ENCODE results near the gene TSPAN9.

TSPAN9 gene

GRCh38 chr12:3295225-3295624, 218.0 kb downstream of the TSPAN9 start:
- Histone ChIP-seq H3K27ac (ENCODE audit: low read depth, low read length) (no peak overlapping the region), H3K27me3 (ENCODE audit: low read length) (no peaks in the 10 kb centered on the region), H4K20me1 (ENCODE audit: low read depth, low read length) (no peaks in the 10 kb centered on the region), H3K79me2 (ENCODE audit: insufficient read depth, low read length) (no peaks in the 10 kb centered on the region), H3K9me2 (replicated peaks; ENCODE audit: insufficient read depth, low read length) (no peaks in the 10 kb centered on the region), H3K9me3 (ENCODE audit: insufficient read depth, low read length) (no peaks in the 10 kb centered on the region), H3K4me2 (ENCODE audit: low read depth, low read length, poor library complexity, severe bottlenecking) (no peak overlapping the region), H3K4me3 (ENCODE audit: insufficient read depth, low read length, poor library complexity, severe bottlenecking) (no peak overlapping the region), H3F3A (ENCODE audit: insufficient read depth) (no peaks in the 10 kb centered on the region), H2AFZ (ENCODE audit: low read depth, low read length, severe bottlenecking) (no peak overlapping the region), H3K36me3 (ENCODE audit: low read length) (no peaks in the 10 kb centered on the region), H3K9ac (ENCODE audit: low read length) (no peak overlapping the region)
- no peak for TF ChIP-seq CTCF (IDR thresholded peaks at IDR 0.05; ENCODE audit: insufficient read depth, low read length, poor library complexity, severe bottlenecking)
- no peak for TF ChIP-seq EZH2phosphoT487 (conservative IDR thresholded peaks at IDR 0.05; ENCODE audit: low read length)

DNA sequence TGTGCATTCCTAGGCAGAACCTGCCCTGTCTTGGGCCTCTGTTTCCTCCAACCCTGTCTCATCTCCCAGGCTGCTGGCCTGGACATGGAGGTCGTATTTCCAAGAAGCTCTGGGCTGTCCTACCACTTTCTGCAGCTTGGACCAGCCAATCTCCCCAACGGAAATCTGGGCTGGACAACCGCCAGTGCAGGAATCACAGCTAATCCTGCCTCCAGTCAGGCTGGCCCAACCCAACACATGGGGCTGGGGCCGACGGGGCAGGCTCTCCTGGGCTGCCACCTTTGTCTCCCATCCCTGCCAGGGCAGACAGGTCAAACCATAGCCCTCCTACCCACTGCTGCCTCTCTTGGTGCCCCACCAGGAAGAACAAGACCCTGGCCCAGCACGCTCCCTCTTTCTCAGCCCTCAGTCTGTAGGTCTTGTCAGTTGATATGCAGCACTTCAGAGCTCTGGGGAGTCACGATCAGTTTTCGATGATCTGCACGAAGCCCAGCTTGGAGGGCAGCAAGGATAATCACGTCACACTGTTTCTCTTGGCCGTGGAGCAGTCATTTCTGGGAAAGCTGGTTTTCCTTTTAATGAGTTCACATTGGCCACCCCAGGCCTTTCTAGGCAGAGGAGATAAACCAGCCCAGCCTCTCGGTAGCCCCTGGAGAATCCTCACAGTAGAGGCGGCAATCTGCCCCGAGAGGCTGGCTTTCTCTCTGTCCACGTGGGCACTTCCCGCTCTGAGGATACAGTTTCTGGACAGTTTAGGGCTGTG, 218.6 kb downstream of the TSPAN9 start:
- no peaks in the 10 kb centered on the region for H3K79me2 ChIP-seq (ENCODE audit: insufficient read depth, low read length)
- no peaks in the 10 kb centered on the region for H3K9me2 ChIP-seq (replicated peaks; ENCODE audit: insufficient read depth, low read length)
- no peaks in the 10 kb centered on the region for H3F3A ChIP-seq (ENCODE audit: insufficient read depth)
- H3K36me3 ChIP-seq (ENCODE audit: low read length) = no peaks in the 10 kb centered on the region
- H4K20me1 ChIP-seq (ENCODE audit: low read depth, low read length) = no peaks in the 10 kb centered on the region
- no peak for TF ChIP-seq CTCF (IDR thresholded peaks at IDR 0.05; ENCODE audit: insufficient read depth, low read length, poor library complexity, severe bottlenecking)
- no peak for TF ChIP-seq EZH2phosphoT487 (conservative IDR thresholded peaks at IDR 0.05; ENCODE audit: low read length)
- H2AFZ ChIP-seq (ENCODE audit: low read depth, low read length, severe bottlenecking) = no peak overlapping the region
- H3K9ac ChIP-seq (ENCODE audit: low read length) = no peak overlapping the region
- no peak overlapping the region for H3K27ac ChIP-seq (ENCODE audit: low read depth, low read length)
- no peaks in the 10 kb centered on the region for H3K27me3 ChIP-seq (ENCODE audit: low read length)
- no peak overlapping the region for H3K4me2 ChIP-seq (ENCODE audit: low read depth, low read length, poor library complexity, severe bottlenecking)
- no peak overlapping the region for H3K4me3 ChIP-seq (ENCODE audit: insufficient read depth, low read length, poor library complexity, severe bottlenecking)
- no peaks in the 10 kb centered on the region for H3K9me3 ChIP-seq (ENCODE audit: insufficient read depth, low read length)

DNA sequence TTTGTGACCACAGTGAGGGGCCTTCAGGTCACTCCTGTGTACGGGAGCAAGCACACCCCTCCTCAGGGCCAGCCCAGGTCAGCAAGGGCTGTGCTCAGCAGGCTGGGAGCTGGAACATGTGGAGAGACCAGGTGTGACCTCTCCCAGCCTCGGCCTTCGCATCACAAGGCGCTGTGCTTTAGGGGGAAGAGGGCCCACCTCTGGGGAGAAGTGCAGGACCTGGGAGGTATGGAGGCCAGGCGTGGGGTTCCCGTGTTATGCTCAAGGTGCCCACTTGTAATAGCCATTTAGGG, 219.2 kb downstream of the TSPAN9 start:
- H3K27me3 ChIP-seq (ENCODE audit: low read length) = no peaks in the 10 kb centered on the region
- TF ChIP-seq EZH2phosphoT487 (conservative IDR thresholded peaks at IDR 0.05; ENCODE audit: low read length) = no peak
- no peak for TF ChIP-seq CTCF (IDR thresholded peaks at IDR 0.05; ENCODE audit: insufficient read depth, low read length, poor library complexity, severe bottlenecking)

More for the DNA sequence above, 219.2 kb downstream of the TSPAN9 start:
- H3K4me3 ChIP-seq (ENCODE audit: insufficient read depth, low read length, poor library complexity, severe bottlenecking) = no peak overlapping the region
- H3K4me2 ChIP-seq (ENCODE audit: low read depth, low read length, poor library complexity, severe bottlenecking) = no peak overlapping the region
- no peaks in the 10 kb centered on the region for H3K36me3 ChIP-seq (ENCODE audit: low read length)
- no peaks in the 10 kb centered on the region for H3K79me2 ChIP-seq (ENCODE audit: insufficient read depth, low read length)
- no peaks in the 10 kb centered on the region for H3K9me3 ChIP-seq (ENCODE audit: insufficient read depth, low read length)
- H4K20me1 ChIP-seq (ENCODE audit: low read depth, low read length) = no peaks in the 10 kb centered on the region
- no peak overlapping the region for H3K9ac ChIP-seq (ENCODE audit: low read length)
- H3K9me2 ChIP-seq (replicated peaks; ENCODE audit: insufficient read depth, low read length) = no peaks in the 10 kb centered on the region
- no peak overlapping the region for H2AFZ ChIP-seq (ENCODE audit: low read depth, low read length, severe bottlenecking)
- H3F3A ChIP-seq (ENCODE audit: insufficient read depth) = no peaks in the 10 kb centered on the region
- no peak overlapping the region for H3K27ac ChIP-seq (ENCODE audit: low read depth, low read length)

All from SU-DHL-6 (cell line).